SW480 (cell line): ENCODE measurements around the gene GTPBP2.
"Not testable (repeated sequence)": the region's sequence is repeated elsewhere in the genome, so short reads cannot be mapped to it uniquely, and the experiment has no call there.

ENCODE experiments used
- DNase-seq: peaks from one replicate; pipeline ENCODE4 v3.0.0-alpha.2; 2016; ENCODE audit warnings: low spot score

The GTPBP2 gene, protein sequence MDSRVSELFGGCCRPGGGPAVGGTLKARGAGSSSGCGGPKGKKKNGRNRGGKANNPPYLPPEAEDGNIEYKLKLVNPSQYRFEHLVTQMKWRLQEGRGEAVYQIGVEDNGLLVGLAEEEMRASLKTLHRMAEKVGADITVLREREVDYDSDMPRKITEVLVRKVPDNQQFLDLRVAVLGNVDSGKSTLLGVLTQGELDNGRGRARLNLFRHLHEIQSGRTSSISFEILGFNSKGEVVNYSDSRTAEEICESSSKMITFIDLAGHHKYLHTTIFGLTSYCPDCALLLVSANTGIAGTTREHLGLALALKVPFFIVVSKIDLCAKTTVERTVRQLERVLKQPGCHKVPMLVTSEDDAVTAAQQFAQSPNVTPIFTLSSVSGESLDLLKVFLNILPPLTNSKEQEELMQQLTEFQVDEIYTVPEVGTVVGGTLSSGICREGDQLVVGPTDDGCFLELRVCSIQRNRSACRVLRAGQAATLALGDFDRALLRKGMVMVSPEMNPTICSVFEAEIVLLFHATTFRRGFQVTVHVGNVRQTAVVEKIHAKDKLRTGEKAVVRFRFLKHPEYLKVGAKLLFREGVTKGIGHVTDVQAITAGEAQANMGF

DNA sequence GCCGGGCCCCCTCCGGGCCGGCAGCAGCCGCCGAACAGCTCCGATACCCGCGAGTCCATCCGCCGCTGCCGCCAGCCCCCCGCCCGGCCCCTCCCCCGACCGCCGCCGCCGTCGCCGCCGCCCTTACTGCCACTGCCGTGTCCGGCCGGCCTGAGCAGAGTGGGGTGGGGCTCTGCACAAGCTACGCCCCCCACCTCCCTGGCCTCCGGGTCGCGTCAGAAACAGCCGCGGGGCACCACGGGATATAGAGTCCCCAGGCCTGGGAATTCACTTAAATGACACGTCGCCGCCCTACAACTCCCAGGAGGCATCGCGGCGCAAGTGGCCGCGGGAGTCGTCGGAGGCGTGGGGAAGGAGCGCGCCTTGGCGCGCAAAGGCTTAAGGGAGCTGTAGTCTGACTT is at the start of gene GTPBP2:
Gene GTPBP2, minus strand, starts transcription at position 161 of the 401 bp plus-strand sequence. Its CDS starts 102 bp downstream, at position 59.
- peak; percentile 97 for DNase-seq

DNA sequence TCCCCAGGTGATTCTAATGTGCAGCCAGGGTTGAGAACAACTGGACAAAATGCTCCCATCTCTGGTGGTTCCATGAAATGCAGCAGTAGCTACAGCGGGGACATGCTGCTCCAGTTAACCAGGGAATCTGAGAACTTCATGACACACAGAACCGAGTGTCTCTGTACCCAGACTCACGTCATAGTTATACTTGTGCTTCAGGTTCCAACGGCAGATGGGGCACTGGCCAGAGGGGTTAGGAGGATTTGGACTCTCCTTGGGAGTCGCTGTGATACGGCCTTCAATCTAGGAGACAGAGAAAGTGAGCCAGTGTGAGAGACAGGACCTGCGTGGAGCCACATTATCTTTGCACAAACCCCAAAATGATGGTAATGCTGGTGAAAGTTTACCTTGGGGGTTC is 49.3 kb upstream of the GTPBP2 start:
- no peak for DNase-seq

DNA sequence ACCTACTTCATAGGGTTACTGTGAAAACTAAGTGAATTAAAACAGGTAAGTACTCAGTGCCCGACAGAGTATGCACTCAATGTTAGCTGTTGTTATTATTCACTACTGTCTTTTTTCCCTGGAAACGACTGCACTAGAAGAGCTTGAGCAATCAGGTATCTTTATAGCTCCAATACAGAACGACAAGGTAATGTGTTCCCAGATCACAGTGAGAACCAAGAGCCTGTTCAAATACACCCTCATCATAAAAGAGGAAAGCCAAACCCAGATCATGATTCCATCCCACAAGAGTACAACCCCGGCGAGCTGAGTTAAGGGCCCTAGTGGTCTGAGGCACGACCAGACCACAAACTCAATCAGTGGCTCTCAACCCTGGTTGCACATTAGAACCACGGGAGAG is 48.7 kb upstream of the GTPBP2 start:
- no peak for DNase-seq

DNA sequence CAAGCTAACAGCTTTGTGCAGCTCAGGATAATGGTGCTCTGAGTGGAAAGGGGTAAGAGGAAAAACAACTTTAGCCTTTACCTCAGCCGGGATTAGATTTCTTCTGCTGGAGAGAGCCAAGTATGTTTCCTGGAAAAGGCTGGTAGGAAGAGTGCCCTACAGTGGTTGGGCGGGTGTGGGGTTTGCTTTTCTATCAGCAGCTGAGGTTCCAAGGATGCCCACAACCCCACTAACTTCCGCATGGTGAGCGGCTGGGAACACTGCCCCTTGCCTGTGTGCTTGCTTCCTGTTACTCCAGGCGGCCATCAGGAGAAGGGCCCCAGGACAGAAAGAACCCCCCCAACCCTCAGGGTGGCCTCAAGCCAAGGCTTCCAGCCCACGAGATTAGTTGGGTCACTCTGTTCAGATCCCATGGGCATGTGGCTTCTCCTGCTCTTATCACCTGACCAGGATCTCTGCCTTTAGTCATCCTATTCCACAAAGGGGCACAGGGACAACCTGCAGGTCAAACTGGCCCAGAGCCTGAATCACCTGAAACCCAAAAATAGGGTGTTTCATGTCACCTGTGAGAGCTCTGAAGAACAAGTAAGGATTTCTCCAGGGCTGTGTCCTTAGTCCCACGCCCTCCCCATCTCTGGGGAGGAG is 48.0 kb upstream of the GTPBP2 start:
- no peak for DNase-seq

DNA sequence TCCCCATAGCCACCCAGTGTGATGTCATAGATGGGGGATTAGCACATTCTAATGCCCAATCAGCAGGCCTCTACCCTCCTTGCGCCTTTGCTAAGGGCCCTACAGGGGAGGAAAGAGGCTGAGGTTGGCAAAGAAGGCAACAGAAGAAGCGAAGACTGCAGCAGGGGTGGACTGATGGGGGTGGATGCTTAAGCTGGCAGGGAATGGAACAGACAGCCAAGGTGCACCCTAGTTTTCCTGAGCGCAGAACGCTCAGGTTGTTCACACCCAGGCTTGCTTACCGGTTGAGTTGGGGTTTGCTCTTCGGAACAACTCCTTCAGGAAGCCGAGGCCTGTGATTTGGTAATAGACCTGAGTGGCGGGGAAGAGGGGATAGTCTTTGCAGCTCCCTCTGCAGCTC is 45.9 kb upstream of the GTPBP2 start:
- DNase-seq, result no peak

DNA sequence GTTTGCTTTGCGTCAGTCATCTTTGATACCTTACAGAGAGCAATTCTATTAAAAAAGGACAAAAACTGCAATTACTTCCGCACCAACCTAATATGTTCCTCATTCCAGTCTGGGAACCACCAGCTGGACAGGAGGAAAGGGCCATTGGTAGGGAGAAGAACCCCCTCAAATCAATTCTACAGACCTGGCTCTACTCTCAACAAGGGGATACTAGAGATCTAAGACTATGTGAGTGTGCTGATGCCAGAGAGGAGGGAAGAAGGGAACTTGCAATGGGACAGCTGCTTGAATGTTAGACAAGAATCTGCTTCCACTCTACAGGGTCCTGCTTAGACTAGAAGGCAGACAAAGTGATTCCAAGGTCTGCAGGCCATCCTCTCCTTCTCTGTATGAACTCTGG is 45.2 kb upstream of the GTPBP2 start:
- DNase-seq, result no peak

DNA sequence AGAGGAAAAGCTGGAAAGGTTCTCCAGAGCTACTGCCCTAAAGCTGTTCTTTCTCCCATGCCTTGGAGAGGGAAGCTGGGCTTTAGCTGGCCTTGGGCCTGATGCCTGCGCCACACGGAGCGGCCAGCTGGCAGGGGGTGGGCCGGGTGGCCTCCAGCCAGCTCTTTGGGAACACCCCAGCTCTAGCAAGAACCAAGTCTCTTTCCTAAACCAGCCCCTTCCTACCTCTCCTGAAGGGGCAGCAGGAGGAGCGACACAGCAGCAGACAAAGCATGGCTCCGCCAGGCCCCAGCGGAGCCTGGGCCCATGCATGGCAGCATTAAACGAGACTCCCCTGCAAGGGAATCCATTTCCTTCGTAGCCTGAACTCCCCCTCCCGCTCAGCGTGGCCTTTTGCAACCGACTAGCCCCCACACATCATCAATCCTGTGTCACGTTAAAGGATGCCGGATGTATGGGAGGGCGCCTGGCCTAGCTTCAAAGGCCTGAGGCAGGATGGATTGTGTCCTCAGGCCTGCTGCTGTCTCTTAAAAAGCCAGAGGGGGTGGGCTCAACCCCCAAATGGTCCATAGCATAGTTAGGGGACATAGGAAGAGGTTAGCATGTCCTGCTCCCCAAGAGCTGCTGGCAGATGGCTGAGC is 44.5 kb upstream of the GTPBP2 start:
- no peak for DNase-seq

DNA sequence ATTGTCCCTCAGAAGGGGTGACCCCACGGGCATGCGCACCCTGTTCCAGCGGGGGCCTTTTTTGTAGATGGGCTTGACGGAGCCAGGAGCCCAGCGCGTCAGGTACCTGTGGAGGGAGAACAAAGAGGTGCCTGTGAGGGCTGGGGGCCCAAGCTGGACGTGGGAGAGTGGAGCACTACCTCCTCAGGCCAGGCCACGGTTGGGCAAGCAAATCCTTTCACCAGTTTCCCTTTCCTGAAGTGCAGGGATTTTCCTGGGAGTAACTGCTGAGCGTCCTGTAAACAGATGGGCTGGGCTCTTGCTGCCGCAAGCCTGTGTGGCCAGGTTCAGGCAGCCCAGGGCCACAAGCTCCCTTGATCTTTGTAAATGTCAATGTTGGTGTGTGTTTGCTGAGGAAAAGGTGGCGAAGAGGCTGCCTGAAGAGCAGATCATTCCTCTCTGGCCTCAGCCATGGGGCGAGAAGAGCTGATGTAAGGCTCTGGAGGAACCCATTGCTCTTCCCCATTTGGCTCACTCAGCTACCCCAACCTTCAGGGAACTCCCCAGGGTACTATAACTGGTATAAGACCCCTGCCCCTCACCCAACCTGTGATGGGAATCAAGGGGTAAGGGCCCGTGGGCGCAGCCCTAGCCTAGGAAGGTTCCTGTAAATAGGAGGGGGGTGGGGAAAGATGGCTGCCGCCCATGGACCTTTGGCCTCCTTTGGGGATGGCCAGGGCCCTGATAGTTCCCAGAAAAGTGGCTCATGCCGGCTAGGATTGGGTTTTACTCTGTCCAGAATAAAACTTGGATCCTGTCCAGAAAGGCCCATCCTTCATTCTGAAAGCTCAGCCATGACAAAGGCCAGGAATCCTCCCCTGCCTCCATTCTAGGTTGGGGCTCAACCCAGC is 43.0 kb upstream of the GTPBP2 start:
- no peak for DNase-seq

DNA sequence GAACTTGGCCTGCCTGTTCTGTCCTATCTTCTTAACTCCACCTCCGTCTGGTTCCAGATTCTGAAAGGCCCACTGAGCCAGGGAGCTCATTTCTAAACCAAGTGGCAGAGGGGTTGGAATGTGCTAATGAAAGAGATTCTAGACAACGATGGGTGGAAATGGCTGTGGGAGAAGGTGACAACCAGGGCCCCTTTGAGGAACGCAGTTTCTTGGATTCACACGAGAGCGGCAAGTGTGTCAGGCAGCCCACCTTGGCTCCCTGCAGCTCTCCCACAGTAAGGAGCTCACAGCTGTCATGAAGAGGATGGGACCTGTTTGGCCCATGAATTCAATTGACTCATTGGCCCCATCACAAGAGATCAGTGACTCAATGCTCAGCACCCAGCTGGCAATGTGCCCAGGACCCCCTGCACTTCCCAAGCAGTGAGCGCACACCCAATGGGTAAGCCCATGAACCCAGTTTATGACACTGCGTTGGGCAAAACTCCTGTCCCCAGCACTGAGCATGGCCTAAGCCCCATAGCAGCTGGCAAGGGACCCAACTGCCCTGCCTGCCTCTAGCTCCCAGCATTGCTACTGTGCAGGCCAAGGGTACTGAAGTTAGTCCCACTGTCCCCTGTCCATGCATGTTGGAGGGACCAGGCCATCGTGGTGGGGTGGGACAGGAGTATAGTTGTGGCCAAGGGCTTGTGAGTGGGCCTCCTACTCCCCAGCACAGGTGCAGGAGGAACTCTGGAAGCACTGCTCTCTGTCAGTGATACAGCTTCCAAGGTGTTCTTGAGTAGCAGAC is 42.1 kb upstream of the GTPBP2 start:
- no peak for DNase-seq

DNA sequence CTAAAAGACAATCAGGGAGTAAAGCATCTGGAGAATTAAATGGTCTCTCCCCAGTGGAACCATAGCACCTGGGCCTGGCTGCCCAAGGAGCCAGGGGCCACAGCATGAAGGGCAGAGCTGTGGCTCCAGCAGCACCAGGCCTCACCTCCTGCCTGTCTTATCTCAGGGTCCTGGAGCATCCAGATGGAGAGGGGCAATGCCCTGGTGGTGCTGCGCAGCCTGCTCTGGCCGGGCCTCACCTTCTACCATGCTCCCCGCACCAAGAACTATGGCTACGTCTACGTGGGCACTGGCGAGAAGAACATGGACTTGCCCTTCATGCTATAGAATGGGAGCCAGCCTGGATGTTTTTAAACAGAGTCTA is 41.5 kb upstream of the GTPBP2 start:
- no peak for DNase-seq

DNA sequence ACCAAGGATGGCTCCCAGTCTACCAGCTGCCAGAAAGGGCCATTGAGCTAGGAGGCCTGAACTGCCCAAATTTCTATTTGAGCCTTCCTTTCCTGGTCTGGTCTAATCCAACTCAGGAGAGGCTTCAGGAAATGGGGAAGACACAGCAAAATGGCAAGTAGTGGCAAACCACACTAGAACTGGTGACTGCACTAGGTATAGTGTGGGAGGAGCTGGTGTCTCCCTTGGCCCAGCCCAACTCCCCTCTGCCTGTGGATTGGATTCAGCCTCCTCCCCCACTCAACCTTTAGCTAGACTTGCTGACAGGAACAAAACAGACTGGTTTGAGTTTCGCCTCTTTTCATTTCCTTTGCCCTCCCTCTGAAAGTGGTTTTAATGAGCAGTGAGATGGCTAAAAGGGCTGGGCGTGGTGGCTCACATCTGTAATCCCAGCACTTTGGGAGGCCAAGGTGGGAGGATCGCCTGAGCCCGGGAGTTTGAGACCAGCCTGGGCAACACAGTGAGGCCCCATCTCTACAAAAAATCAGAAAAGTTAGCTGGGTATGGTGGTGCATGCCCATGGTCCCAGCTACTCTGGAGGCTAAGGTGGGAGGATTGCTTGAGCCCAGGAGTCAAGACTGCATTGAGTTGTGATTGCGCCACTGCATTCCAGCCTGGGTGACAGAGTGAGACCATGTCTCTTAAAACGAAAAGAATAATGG is 41.0 kb upstream of the GTPBP2 start:
- no peak for DNase-seq

DNA sequence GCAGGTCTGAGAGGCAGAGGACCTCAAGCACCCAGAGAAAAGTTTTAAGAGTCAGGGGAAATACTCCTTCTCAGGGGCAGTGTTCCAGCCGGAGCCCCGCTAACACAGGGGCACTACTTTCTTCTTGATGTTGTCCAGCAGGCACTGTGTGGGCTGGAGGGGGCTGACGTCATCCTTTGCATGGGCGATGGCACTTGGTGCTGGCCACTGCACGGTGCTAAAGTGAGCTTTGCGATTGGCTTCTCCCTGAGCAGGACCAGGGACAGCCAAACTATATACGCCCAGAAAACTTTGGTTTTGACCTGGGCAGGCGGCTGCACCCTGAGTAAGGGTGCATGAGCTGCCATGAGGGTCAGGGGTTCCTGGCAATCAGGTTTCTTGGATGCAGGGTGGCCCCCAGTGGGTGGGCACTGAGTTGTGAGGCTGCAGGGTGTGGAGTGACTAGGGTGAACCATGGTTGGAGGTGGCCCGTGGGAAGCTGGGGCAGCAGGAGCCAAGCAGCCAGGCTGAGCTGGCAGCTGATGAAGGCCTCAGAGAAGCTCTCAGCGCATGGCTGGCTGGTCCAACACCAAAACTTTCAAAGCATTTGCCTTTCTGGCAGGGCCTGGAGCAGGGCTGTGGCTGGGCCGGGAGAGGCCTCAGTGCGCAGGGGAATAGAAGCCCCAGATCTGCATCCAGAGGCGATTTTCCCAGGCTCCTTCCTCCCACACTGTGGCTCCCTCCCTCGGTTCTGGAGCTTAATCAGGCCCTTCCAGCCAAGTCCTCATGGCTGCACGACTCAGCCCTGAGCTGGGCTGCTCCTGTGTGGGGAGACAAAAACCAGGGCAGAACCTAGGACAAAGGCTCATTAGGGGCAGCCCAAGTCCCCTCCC is 40.2 kb upstream of the GTPBP2 start:
- no peak for DNase-seq

DNA sequence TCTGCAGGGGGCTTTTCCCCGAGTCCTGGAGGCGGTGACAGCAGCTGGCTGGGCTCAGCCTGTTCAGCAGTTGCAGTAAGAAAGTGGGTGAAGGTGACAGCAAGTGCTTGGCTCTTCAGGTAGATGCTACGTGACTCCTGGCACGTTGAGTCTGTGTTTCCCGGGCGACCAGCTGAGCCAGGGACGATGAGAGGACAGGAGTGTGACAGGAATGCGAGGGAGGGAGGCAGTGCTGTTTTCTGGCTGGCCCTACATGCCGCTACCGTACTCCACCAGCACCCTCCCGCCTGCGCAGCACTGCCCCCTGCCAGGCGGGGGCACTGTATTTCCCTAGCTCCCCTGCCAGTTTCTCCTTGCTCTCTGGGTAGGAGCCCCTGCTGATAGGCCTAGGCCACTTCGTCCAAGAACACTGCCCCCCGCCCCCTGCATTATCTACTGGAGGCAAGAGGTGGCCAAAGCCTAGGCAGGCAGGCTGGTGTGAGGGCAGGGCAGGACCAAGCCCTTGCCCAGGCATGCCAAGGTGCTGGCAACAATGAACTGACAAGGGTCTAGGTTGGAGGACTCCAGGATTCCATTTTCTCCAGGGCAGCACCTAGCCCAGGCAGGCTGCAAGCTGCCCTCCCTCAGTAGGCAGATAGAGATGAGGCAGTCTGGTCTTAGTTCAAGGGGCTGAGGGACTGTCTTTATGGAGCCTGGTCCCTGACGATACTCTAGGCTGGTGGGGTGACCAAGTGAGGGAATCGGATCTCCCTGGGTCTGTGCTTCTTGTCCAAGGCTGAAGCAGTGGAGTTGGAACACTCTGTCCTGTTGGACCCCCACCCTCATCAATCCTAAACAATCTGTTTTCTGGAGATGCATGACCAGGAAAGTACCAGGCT is 39.3 kb upstream of the GTPBP2 start:
- DNase-seq, result peak; percentile 67

DNA sequence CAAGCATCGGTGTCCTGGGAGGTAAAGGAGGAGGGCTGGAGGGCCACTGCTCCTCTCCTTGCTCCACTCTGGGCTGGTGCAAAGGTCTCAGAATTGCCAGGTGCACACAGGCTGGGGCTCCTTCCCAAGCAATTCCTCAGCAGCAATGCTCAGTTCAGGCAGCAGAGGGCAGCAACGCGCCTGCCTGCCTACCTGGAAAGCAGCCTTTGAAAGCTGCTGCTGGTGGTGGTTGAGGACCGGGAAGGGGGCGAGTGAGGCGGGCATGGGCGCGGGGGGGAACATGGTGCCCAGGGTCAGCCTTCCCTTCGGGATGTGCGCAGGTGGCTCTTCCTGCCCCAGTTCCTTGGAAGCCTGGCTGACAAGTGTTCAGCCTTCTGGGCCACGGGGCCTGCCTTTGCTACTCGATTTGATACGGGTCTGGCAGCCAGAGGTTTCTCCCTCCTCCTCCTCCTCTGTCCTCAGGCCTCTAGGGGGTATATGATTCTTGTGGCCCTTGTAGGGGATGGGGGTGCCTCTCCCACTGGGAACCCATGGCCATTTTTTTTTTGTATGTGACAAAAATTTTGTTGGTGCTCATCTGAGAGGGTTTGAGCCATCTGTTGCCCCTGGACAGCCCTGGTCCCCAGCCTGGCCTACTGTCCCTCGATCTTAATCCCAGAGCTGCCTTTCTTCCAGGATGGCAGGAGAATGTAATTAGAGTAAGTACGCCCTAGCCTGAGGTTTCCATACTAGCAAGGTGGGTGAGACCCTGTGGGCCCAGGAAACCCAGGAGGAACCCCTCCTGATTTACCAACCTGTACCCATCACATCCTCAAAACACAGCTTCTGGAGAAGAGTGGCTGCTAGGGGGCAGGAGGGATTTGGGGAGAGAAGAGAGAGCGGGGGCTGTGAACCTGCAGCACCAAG is 38.4 kb upstream of the GTPBP2 start:
- DNase-seq, result peak; percentile 46

DNA sequence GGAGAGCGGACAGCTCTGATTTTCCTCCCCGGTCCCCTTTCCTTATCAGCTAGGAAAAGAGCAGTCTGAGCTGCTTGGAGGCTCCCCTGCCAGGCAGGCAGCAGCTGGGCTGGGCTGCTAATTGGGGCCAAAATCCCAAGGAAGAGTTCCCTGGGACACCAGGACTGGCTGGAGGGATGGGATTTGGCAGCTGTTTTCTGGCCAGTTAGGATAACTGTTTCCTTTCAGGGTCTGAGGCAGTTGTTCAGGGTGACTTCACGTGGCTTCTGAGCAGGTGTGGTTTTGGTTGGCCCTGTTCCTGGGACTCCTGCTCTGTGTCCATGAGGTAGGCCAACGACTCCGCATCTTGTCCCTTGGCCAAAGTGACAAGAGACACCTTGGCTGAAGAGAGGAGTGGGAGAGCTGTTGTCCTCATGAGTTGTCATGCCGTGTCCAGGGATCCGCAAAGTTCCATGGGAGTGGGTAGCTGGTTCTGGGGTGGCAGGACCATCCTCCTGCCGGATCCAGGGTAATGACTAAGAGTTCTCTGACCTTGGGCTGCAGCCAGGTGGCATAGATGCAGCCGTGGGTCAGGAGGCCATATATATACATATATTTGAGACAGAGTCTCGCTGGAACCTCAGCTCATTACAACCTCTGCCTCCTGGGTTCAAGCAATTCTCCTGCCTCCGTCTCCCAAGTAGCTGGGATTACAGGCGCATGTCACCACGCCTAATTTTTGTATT is 37.3 kb upstream of the GTPBP2 start:
- DNase-seq, result no peak

DNA sequence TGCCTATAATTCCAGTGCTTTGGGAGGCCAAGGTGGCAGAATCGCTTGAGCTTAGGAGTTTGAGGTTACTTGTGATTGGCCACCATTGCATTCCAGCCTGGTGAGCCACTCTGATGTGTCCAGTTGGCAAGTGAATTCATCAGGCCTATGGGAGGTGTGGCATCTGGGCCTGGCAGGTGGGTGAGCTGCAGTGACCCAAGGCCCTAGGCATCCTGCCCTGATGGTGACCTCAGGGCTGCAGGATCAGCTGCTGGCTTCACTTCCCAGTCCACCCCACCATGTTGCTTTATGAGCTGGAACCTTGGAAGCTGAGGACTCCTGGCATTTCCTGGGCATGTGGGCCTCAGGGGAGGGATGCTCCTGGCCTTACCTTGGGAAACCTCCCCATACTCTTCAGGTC is 36.3 kb upstream of the GTPBP2 start:
- DNase-seq, result peak; percentile 60

DNA sequence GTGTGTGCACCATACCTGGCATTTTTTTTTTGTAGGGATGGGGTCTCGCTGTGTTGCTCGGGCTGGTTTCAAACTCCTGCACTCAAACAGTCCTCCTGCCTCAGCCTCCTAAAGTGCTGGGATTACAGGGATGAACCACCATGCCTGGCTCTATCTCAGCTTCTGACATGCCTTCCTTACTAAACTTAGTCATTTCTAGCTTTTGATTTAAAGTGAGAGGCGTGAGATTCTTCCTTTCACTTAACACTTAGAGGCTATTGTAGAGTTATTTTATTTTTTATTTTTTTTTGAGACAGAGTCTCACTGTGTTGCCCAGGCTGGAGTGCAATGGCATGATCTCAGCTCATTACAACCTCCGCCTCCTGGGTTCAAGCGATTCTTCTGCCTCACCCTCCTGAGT is 33.9 kb upstream of the GTPBP2 start:
- DNase-seq, result not testable (repeated sequence)
